GM12878 (cell line): Measurements from ENCODE around the gene ZNF679. TPM values are rescaled to one million over a fixed set of nuclear protein-coding genes. Genes with fewer than 3 reads are reported as not detected.

Experiments used
- CREM ChIP-seq: IDR thresholded peaks from 2 replicates; pipeline ENCODE4 v1.6.1; 2014; ENCODE audit warnings: antibody characterized with exemption, low read depth
- EGR1 ChIP-seq, 2 experiments: IDR thresholded peaks; 1 replicate in 1 of 2; 2 replicates in 1 of 2; pipeline ENCODE4 v1.6.1; 2011 to 2012; ENCODE audit warnings: low read depth in 2 of 2, low read length in 2 of 2, borderline replicate concordance in 1 of 2, mild to moderate bottlenecking in 1 of 2, moderate library complexity in 1 of 2
- HCFC1 ChIP-seq: fragments of 150-350 bp; IDR thresholded peaks from 2 replicates; pipeline ENCODE4 v1.6.1; 2014; ENCODE audit warnings: low read length
- IRF4 ChIP-seq: IDR thresholded peaks from 2 replicates; pipeline ENCODE4 v1.6.1; 2011; ENCODE audit warnings: low read depth, low read length
- JUNB ChIP-seq: IDR thresholded peaks from 2 replicates; pipeline ENCODE4 v1.6.1; 2016; ENCODE audit warnings: antibody characterized with exemption, mild to moderate bottlenecking
- MEF2A ChIP-seq: IDR thresholded peaks from 2 replicates; pipeline ENCODE4 v1.6.1; 2011; ENCODE audit warnings: low read depth, mild to moderate bottlenecking, low read length, moderate library complexity; ENCODE audit not compliant: insufficient read depth
- MEF2B ChIP-seq: fragments of 450-650 bp; IDR thresholded peaks from 2 replicates; pipeline ENCODE4 v1.6.1; 2018; ENCODE audit warnings: mild to moderate bottlenecking, moderate library complexity; ENCODE audit not compliant: partially characterized antibody, poor library complexity, severe bottlenecking
- MYC ChIP-seq: IDR thresholded peaks from 2 replicates; pipeline ENCODE4 v1.6.1; 2011; ENCODE audit warnings: mild to moderate bottlenecking, low read length, moderate library complexity, inconsistent platforms; ENCODE audit not compliant: insufficient read depth, insufficient replicate concordance, insufficient read length, severe bottlenecking
- NFIC ChIP-seq: IDR thresholded peaks from 2 replicates; pipeline ENCODE4 v1.6.1; 2012; ENCODE audit warnings: low read depth, mild to moderate bottlenecking, inconsistent platforms, low read length, moderate library complexity
- NFYA ChIP-seq: IDR thresholded peaks from 2 replicates; pipeline ENCODE4 v1.6.1; 2011; ENCODE audit warnings: low read depth, mild to moderate bottlenecking, low read length, improper control_type of control experiment, borderline replicate concordance
- NFYB ChIP-seq: IDR thresholded peaks from 2 replicates; pipeline ENCODE4 v1.6.1; 2011; ENCODE audit warnings: low read depth, mild to moderate bottlenecking, low read length, improper control_type of control experiment, moderate library complexity; ENCODE audit not compliant: insufficient read depth
- NR2C1 ChIP-seq: fragments of 450-650 bp; IDR thresholded peaks from 2 replicates; pipeline ENCODE4 v1.6.1; 2017; ENCODE audit warnings: antibody characterized with exemption, mild to moderate bottlenecking, moderate library complexity
- PML ChIP-seq: IDR thresholded peaks from 2 replicates; pipeline ENCODE4 v1.6.1; 2012; ENCODE audit warnings: low read length, inconsistent platforms
- POLR2A ChIP-seq: IDR thresholded peaks from 2 replicates; pipeline ENCODE4 v1.6.1; 2011; ENCODE audit warnings: low read depth, mild to moderate bottlenecking, low read length
- POLR2AphosphoS2 ChIP-seq: IDR thresholded peaks from 2 replicates; pipeline ENCODE4 v1.6.1; 2011; ENCODE audit warnings: low read depth, mild to moderate bottlenecking, low read length, improper control_type of control experiment, moderate library complexity
- RAD21 ChIP-seq: IDR thresholded peaks from 2 replicates; pipeline ENCODE4 v1.6.1; 2011; ENCODE audit warnings: mild to moderate bottlenecking, low read depth, low read length, moderate library complexity; ENCODE audit not compliant: insufficient read depth
- SP1 ChIP-seq: IDR thresholded peaks from one replicate; pipeline ENCODE4 v1.6.1; 2011; ENCODE audit warnings: low read depth, low read length
- STAT1 ChIP-seq: fragments of 450-650 bp; conservative IDR thresholded peaks from 2 replicates; pipeline ENCODE4 v1.6.1; 2014; ENCODE audit warnings: antibody characterized with exemption, mild to moderate bottlenecking
- SUPT20H ChIP-seq: IDR thresholded peaks from 2 replicates; pipeline ENCODE4 v1.6.1; 2011; ENCODE audit warnings: low read depth, mild to moderate bottlenecking, low read length, moderate library complexity, borderline replicate concordance; ENCODE audit not compliant: control insufficient read depth
- ZNF207 ChIP-seq: fragments of 450-650 bp; IDR thresholded peaks from 2 replicates; pipeline ENCODE4 v1.6.1; 2014; ENCODE audit warnings: antibody characterized with exemption, mild to moderate bottlenecking, borderline replicate concordance
- polyA plus RNA-seq, 11 experiments: library from polyadenylated mRNA; depleted of rRNA in 4 of 11; unstranded in 6 of 11; stranded (reverse) in 5 of 11; fragments of >200 nt; fragmentation: Nextera tagmentation in 4 of 11; fragmentation: Illumina TruSeq in 1 of 11; extraction: Ambion mirVana in 4 of 11; extraction: Trizol in 1 of 11; gene quantifications; 1 replicate in 1 of 11; 2 replicates in 10 of 11; pipeline versions ENCODE4 v1.2.1 to v1.2.3, GENCODE V29; 2011 to 2016; ENCODE audit warnings: inconsistent platforms in 2 of 11, missing spikeins in 2 of 11, low read depth in 1 of 11
- total RNA-seq, 4 experiments: library from RNA; depleted of rRNA in 3 of 4; stranded (reverse); fragments of >200 nt in 3 of 4; fragmentation: Illumina TruSeq in 1 of 4; extraction: Trizol in 1 of 4; gene quantifications; 2 replicates each; pipeline versions ENCODE4 v1.2.1 to v1.2.3, GENCODE V29; 2013 to 2021
- TF ChIP-seq, protein P1 (sequence below): IDR thresholded peaks from 2 replicates; pipeline ENCODE4 v1.6.1; 2012; ENCODE audit warnings: low read depth, low read length, improper control_type of control experiment
- TF ChIP-seq, protein P2 (sequence below): IDR thresholded peaks from 2 replicates; pipeline ENCODE4 v1.6.1; 2012; ENCODE audit warnings: low read depth, low read length, improper control_type of control experiment
- TF ChIP-seq, protein P3 (sequence below): IDR thresholded peaks from 2 replicates; pipeline ENCODE4 v1.6.1; 2012; ENCODE audit warnings: mild to moderate bottlenecking, low read depth, low read length
- TF ChIP-seq, protein P4 (sequence below): fragments of 450-650 bp; IDR thresholded peaks from 2 replicates; pipeline ENCODE4 v1.6.1; 2017; ENCODE audit warnings: low read depth, mild to moderate bottlenecking, moderate library complexity

Gene ZNF679
- total and polyA plus RNA-seq, 10 of the 15 experiments (the other 5 are each of a cell fraction or from before 2014, with no cell fraction given), result not detected

DNA sequence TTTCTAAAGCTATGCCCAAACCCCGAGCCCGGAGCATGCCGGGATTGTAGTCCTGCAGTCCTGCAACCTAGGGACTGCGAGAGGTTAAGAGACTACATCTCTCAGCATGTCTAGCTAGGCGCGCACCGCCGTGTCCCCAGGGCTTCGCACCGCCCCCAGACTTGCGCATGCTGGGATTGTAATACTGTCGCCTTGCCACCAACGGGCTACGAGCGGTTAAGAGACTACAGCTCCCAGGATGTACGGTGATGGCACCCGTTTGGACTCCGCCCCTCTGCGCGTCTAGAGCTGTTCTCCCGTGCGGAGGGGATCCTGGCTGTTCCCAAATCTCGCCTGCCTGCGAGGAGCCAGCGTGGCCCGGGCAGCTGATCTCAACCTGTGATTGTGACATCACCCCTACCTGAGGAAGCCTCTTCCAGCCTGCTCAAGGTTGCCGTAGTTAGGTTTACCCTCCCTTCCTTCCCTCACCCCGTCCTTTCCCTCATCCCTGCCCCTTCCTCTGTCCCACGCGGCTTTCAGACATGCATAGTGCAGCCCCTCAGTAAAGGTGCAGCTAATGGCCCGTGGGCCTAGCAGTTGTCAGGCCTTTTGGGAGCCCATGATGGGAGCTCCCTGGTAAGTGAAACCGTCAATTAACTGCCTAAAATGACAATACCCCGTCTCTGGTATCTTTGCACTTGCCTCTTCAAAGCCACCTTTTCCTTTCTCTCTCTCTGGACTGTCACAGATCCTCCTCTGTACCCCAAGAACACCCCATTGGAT lies 79.2 kb downstream of the ZNF679 start (continued):
- TF ChIP-seq NFIC (no peak), MEF2B (peak; percentile 88), STAT1 (no peak), NR2C1 (peak; percentile 64; the same call in 1 of the 2 replicates), NFYA (no peak), IRF4 (0 out of 2 replicates have a peak, but pooled peaks have one; percentile 45), SP1 (peak; percentile 63), PML (no peak), POLR2AphosphoS2 (no peak; the same call in 1 of the 2 replicates), EGR1 (IDR thresholded peaks at IDR 0.05; ENCODE audit: borderline replicate concordance in 1 of 2, low read depth in 2 of 2, low read length in 2 of 2) (peak in 1 of 2 experiments; percentile 77; a peak in 2 of 3 replicates), JUNB (no peak), MYC (no peak), MEF2A (no peak), NFYB (no peak), HCFC1 (peak; percentile 85), POLR2A (peak; percentile 77), ZNF207 (peak; percentile 8; the same call in 1 of the 2 replicates), SUPT20H (no peak), CREM (peak; percentile 86), RAD21 (no peak)
- TF ChIP-seq, protein P1, sequence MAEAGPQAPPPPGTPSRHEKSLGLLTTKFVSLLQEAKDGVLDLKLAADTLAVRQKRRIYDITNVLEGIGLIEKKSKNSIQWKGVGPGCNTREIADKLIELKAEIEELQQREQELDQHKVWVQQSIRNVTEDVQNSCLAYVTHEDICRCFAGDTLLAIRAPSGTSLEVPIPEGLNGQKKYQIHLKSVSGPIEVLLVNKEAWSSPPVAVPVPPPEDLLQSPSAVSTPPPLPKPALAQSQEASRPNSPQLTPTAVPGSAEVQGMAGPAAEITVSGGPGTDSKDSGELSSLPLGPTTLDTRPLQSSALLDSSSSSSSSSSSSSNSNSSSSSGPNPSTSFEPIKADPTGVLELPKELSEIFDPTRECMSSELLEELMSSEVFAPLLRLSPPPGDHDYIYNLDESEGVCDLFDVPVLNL, result 0 out of 2 replicates have a peak, but pooled peaks have one; percentile 26
- TF ChIP-seq, protein P2, sequence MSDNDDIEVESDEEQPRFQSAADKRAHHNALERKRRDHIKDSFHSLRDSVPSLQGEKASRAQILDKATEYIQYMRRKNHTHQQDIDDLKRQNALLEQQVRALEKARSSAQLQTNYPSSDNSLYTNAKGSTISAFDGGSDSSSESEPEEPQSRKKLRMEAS, result peak; percentile 26; the same call in 1 of the 2 replicates
- TF ChIP-seq, protein P3, sequence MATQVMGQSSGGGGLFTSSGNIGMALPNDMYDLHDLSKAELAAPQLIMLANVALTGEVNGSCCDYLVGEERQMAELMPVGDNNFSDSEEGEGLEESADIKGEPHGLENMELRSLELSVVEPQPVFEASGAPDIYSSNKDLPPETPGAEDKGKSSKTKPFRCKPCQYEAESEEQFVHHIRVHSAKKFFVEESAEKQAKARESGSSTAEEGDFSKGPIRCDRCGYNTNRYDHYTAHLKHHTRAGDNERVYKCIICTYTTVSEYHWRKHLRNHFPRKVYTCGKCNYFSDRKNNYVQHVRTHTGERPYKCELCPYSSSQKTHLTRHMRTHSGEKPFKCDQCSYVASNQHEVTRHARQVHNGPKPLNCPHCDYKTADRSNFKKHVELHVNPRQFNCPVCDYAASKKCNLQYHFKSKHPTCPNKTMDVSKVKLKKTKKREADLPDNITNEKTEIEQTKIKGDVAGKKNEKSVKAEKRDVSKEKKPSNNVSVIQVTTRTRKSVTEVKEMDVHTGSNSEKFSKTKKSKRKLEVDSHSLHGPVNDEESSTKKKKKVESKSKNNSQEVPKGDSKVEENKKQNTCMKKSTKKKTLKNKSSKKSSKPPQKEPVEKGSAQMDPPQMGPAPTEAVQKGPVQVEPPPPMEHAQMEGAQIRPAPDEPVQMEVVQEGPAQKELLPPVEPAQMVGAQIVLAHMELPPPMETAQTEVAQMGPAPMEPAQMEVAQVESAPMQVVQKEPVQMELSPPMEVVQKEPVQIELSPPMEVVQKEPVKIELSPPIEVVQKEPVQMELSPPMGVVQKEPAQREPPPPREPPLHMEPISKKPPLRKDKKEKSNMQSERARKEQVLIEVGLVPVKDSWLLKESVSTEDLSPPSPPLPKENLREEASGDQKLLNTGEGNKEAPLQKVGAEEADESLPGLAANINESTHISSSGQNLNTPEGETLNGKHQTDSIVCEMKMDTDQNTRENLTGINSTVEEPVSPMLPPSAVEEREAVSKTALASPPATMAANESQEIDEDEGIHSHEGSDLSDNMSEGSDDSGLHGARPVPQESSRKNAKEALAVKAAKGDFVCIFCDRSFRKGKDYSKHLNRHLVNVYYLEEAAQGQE, result no peak; the same call in 1 of the 2 replicates
- TF ChIP-seq, protein P4, sequence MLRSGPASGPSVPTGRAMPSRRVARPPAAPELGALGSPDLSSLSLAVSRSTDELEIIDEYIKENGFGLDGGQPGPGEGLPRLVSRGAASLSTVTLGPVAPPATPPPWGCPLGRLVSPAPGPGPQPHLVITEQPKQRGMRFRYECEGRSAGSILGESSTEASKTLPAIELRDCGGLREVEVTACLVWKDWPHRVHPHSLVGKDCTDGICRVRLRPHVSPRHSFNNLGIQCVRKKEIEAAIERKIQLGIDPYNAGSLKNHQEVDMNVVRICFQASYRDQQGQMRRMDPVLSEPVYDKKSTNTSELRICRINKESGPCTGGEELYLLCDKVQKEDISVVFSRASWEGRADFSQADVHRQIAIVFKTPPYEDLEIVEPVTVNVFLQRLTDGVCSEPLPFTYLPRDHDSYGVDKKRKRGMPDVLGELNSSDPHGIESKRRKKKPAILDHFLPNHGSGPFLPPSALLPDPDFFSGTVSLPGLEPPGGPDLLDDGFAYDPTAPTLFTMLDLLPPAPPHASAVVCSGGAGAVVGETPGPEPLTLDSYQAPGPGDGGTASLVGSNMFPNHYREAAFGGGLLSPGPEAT, result 0 out of 2 replicates have a peak, but pooled peaks have one; percentile 23
